Measurements from ENCODE around the gene PRKCA. TPM values are rescaled to one million over a fixed set of nuclear protein-coding genes. Genes with fewer than 3 reads are reported as not detected.
A peak's percentile ranks its signal among the peaks of the same experiment; 100 is the strongest.

The PRKCA gene
- total RNA-seq (2011; cell fraction: chromatin; rRNA removed; ENCODE audit: low replicate concordance), result 104 and 117 TPM in 2 replicates
- total RNA-seq (2011; cell fraction: nucleolus; rRNA removed), result 43.2 and 50.5 TPM in 2 replicates
- 62.3 and 84.4 TPM in 2 replicates for total RNA-seq (2011; cell fraction: nucleoplasm; rRNA removed)
- total RNA-seq (2014; rRNA removed) (9.5 and 11.3 TPM in 2 replicates), total RNA-seq (2014; rRNA removed; fragmentation: Illumina TruSeq; extraction: Trizol) (17.8 and 20.1 TPM in 2 replicates), total RNA-seq (2015; rRNA removed; fragmentation: Illumina TruSeq; extraction: Trizol) (17.8 and 20.9 TPM in 2 replicates), total RNA-seq (2021) (30.4 and 33.0 TPM in 2 replicates), polyA plus RNA-seq (2011; rRNA removed) (24.1 and 25.9 TPM in 2 replicates), polyA plus RNA-seq (2014; fragmentation: Illumina TruSeq; extraction: Trizol) (18.1 and 19.5 TPM in 2 replicates), polyA plus RNA-seq (2014; fragmentation: Nextera tagmentation; extraction: Ambion mirVana) (1 to 10 TPM; 3.2 to 5.3 TPM), polyA plus RNA-seq (2014; rRNA removed) (11.6 and 12.5 TPM in 2 replicates), polyA minus RNA-seq (2011; rRNA and poly(A)+ RNA removed) (41.9 and 45.2 TPM in 2 replicates), Bru-seq, nascent RNA (percentile 73 among the genes with signal in this experiment), BruChase-seq, experiment 1, labeled RNA remaining after a 2-hour chase (percentile 75 among the genes with signal in this experiment), BruChase-seq, experiment 2, labeled RNA remaining after a 6-hour chase (percentile 74 among the genes with signal in this experiment)
- 12.7 and 19.8 TPM in 2 replicates for polyA plus RNA-seq (2011; cell fraction: cytosol; rRNA removed)
- 19.9 and 25.4 TPM in 2 replicates for polyA plus RNA-seq (2011; cell fraction: nucleus; rRNA removed)
- polyA plus RNA-seq (2012), result 15.4 and 18.6 TPM in 2 replicates
- polyA minus RNA-seq (2011; cell fraction: cytosol; rRNA and poly(A)+ RNA removed), result 20.5 and 22.4 TPM in 2 replicates
- polyA minus RNA-seq (2011; cell fraction: nucleus; rRNA and poly(A)+ RNA removed), result 33.0 and 46.7 TPM in 2 replicates
- long read RNA-seq, experiment 1, partial matches to known transcripts, result 8 of 49 reads
- long read RNA-seq, experiment 1, other reads (novel, unspliced or antisense), result 41 of 49 reads
- long read RNA-seq, experiment 2, full-length matches to known transcripts, result 2 of 19 reads
- long read RNA-seq, experiment 2, partial matches to known transcripts, result 5 of 19 reads
- long read RNA-seq, experiment 2, other reads (novel, unspliced or antisense), result 12 of 19 reads
- long read RNA-seq, experiment 3, partial matches to known transcripts, result 3 of 8 reads
- long read RNA-seq, experiment 3, other reads (novel, unspliced or antisense), result 4 of 8 reads

GRCh38 chr17:66301864-66302741, at the start of gene PRKCA:
TSS of gene PRKCA (plus strand) at chr17:66302613.
- Histone ChIP-seq H3K9me3 (replicated peaks; ENCODE audit: control insufficient read depth, insufficient read depth, low read depth, low read length) (no peaks in the 10 kb centered on the region), H3K36me3 (ENCODE audit: control insufficient read depth, insufficient read depth, low read length) (peaks cover 12% of the 10 kb centered on the region; the same call in 2 of the 3 replicates), H3K9me1 (ENCODE audit: control insufficient read depth, insufficient read depth, low read length) (no peaks in the 10 kb centered on the region), H3K9ac (ENCODE audit: insufficient read depth in 1 of 2, low read depth in 2 of 2, low read length in 2 of 2) (peak within 1 kb of the TSS; percentile 64 to 94), H3K4me2 (ENCODE audit: insufficient read depth, low read length) (peak within 1 kb of the TSS; percentile 88), H2AFZ (ENCODE audit: low read depth, low read length) (peak within 1 kb of the TSS; percentile 86), H4K20me1 (replicated peaks; ENCODE audit: control insufficient read depth, insufficient read depth, low read length) (no peaks in the 10 kb centered on the region), H3K79me2 (ENCODE audit: control insufficient read depth, insufficient read depth, low read length) (peaks cover 49% of the 10 kb centered on the region), H3K27me3 (ENCODE audit: control insufficient read depth in 2 of 2, insufficient read depth in 2 of 2, low read length in 2 of 2) (no peaks in the 10 kb centered on the region), H3K4me3 (peak within 1 kb of the TSS; percentile 75), H3K27ac (ENCODE audit: extremely low read depth, low read depth, low read length) (peak within 1 kb of the TSS; percentile 68), H3K4me1 (replicated peaks in 1 of 2; ENCODE audit: control insufficient read depth in 2 of 2, insufficient read depth in 2 of 2, low read length in 2 of 2) (peaks cover 17 to 28% of the 10 kb centered on the region in 2 experiments; a peak in 4 of 5 replicates)
- peak; percentile 79 to 84 (median 80) for DNase-seq (ENCODE audit: extremely low read depth in 1 of 4, low spot score in 3 of 4)
- POLR2A ChIA-PET, result interaction anchor here (0.7 kb wide), 1 partner anchor 57 kb away, joined by 3 read pairs; no protein-coding TSS in a partner anchor
- in situ Hi-C loops (cut with MboI), result no loop called here
- no peak for FAIRE-seq
- 2% methylated on average over 30 of the region's 117 CpGs for WGBS (ENCODE audit: insufficient coverage, low coverage, missing lambda C conversion rate)
- BruUV-seq (replicated peaks), result no TSS peak
- CTCF ChIA-PET (ENCODE audit: low intra/inter-chr PET ratio), result no interaction called here
- intact Hi-C loops (cut with micrococcal nuclease), result loop anchor here (2.0 to 10.0 kb wide), 5 partner anchors 47 to 265 kb away; no protein-coding TSS in a partner anchor
- ATAC-seq, result peak; percentile 35
- TF ChIP-seq TCF3 (CRISPR knock-in tag; IDR thresholded peaks at IDR 0.05) (no peak), ELK1 (CRISPR knock-in tag; IDR thresholded peaks at IDR 0.05) (no peak), FOXP4 (CRISPR knock-in tag; IDR thresholded peaks at IDR 0.05; ENCODE audit: borderline replicate concordance) (no peak), TFAP4 (CRISPR knock-in tag; IDR thresholded peaks at IDR 0.05; ENCODE audit: borderline replicate concordance) (peak; percentile 49; the same call in 1 of the 2 replicates), BDP1 (IDR thresholded peaks at IDR 0.05; ENCODE audit: insufficient read depth, insufficient read length) (no peak), GATAD2A (IDR thresholded peaks at IDR 0.05) (peak; percentile 67; the same call in 1 of the 2 replicates), NR2C2 (CRISPR knock-in tag; IDR thresholded peaks at IDR 0.05) (no peak), NR2C2 (tag; IDR thresholded peaks at IDR 0.05) (0 out of 2 replicates have a peak, but pooled peaks have one; percentile 9), KDM5B (IDR thresholded peaks at IDR 0.05; ENCODE audit: insufficient replicate concordance, low read depth, low read length) (no peak), PTBP1 (IDR thresholded peaks at IDR 0.05; ENCODE audit: low read depth, low read length) (no peak)

Data from K562 (cell line).